HepG2 (cell line): ENCODE measurements around the gene TRPC4AP. TPM values are rescaled to one million over a fixed set of nuclear protein-coding genes. Genes with fewer than 3 reads are reported as not detected.

Experiments
- ATAC-seq: fragments of 200-7000 bp; cut with Tn5 transposase; 3 replicates; pipeline ENCODE4 v1.9.1; 2020; ENCODE audit warnings: mild to moderate bottlenecking, moderate library complexity
- BruUV-seq: library from RNA; stranded (reverse); fragments of 400-500 nt; replicated peaks from 2 replicates; lab custom pipeline; 2021; lab: Mats Ljungman, UMichigan
- CTCF ChIA-PET: fragments of 300-600 bp; formaldehyde crosslinking; extraction: SDS; loops from one replicate; lab custom pipeline; 2021; ENCODE audit warnings: low total read pairs, inconsistent platforms, low intra/inter-chr PET ratio; lab: Yijun Ruan, JAX
- POLR2A ChIA-PET: fragments of 350-600 bp; sonication (Branson Sonifier 250); formaldehyde crosslinking; loops from one replicate; lab custom pipeline; 2020; ENCODE audit warnings: antibody characterized with exemption, inconsistent platforms; lab: Yijun Ruan, JAX
- DNase-seq: peaks from one replicate; pipeline ENCODE4 v3.0.0-alpha.2; 2015; ENCODE audit warnings: low spot score
- FAIRE-seq: peaks from 3 replicates; lab custom pipeline; 2011; peaks lifted over from hg19 to GRCh38; lab: Jason Lieb, UNC
- H2AFZ ChIP-seq: one replicate; pipeline ENCODE4 v1.6.1; 2011; ENCODE audit warnings: low read length, inconsistent platforms
- H3K27ac ChIP-seq: fragments of 300-600 bp; 3 replicates; pipeline ENCODE4 v1.8.0; 2011; ENCODE audit warnings: mixed run types, mild to moderate bottlenecking, mixed read lengths, low read length, inconsistent platforms; ENCODE audit not compliant: insufficient read depth; ENCODE audit errors: extremely low read length
- H3K27me3 ChIP-seq, 2 experiments: fragments of 200-600 bp in 1 of 2; 2 replicates in 1 of 2; 3 replicates in 1 of 2; pipeline versions ENCODE4 v1.6.0 to v1.8.0; 2011; ENCODE audit warnings: low read length in 2 of 2, mild to moderate bottlenecking in 2 of 2, moderate library complexity in 2 of 2, inconsistent platforms in 1 of 2; ENCODE audit not compliant: insufficient read depth in 2 of 2, control insufficient read depth in 1 of 2
- H3K36me3 ChIP-seq, 2 experiments: fragments of 200-600 bp in 1 of 2; replicated peaks in 1 of 2; 2 replicates in 1 of 2; 3 replicates in 1 of 2; pipeline versions ENCODE4 v1.5.1 to v1.8.0; 2011; ENCODE audit warnings: low read length in 2 of 2, inconsistent platforms in 1 of 2; ENCODE audit not compliant: insufficient read depth in 2 of 2, control insufficient read depth in 1 of 2
- H3K4me1 ChIP-seq: 2 replicates; pipeline ENCODE4 v1.5.1; 2012; ENCODE audit warnings: low read length, inconsistent platforms; ENCODE audit not compliant: insufficient read depth
- H3K4me2 ChIP-seq: 2 replicates; pipeline ENCODE4 v1.6.0; 2011; ENCODE audit warnings: low read depth, low read length, inconsistent platforms
- H3K4me3 ChIP-seq, 3 experiments: fragments of 200-600 bp in 1 of 3; sonication (generic), shearing (Covaris generic) in 1 of 3; replicated peaks in 1 of 3; 2 replicates each; pipeline ENCODE4 v1.5.1; 2011 to 2016; ENCODE audit warnings: low read length in 3 of 3, inconsistent platforms in 2 of 3, low read depth in 2 of 3, mild to moderate bottlenecking in 2 of 3, control low read depth in 1 of 3, mixed read lengths in 1 of 3; ENCODE audit not compliant: insufficient read depth in 1 of 3
- H3K79me2 ChIP-seq: one replicate; pipeline ENCODE4 v1.6.1; 2011; ENCODE audit warnings: low read length, inconsistent platforms; ENCODE audit not compliant: insufficient read depth
- H3K9ac ChIP-seq: 2 replicates; pipeline ENCODE4 v1.6.0; 2011; ENCODE audit warnings: mild to moderate bottlenecking, low read depth, low read length, inconsistent platforms; ENCODE audit not compliant: insufficient read depth
- H3K9me3 ChIP-seq: 2 replicates; pipeline ENCODE4 v1.5.1; 2012; ENCODE audit warnings: mild to moderate bottlenecking, low read length
- H4K20me1 ChIP-seq: 2 replicates; pipeline ENCODE4 v1.6.0; 2011; ENCODE audit warnings: inconsistent platforms, mild to moderate bottlenecking, low read length, moderate library complexity; ENCODE audit not compliant: insufficient read depth
- AHDC1 ChIP-seq: sonication (generic); formaldehyde crosslinking; IDR thresholded peaks from 2 replicates; pipeline ENCODE4 v1.5.1; 2020; ENCODE audit warnings: mild to moderate bottlenecking, missing genetic modification reagents, borderline replicate concordance
- ATF5 ChIP-seq: sonication (generic); formaldehyde crosslinking; IDR thresholded peaks from 2 replicates; pipeline ENCODE4 v1.4.0; 2020; ENCODE audit warnings: mild to moderate bottlenecking, low read depth, missing genetic modification reagents
- ATM ChIP-seq: fragments of 450-650 bp; IDR thresholded peaks from 2 replicates; pipeline ENCODE4 v1.7.1; 2017; ENCODE audit warnings: mild to moderate bottlenecking, borderline replicate concordance
- FOSL2 ChIP-seq: sonication (generic); formaldehyde crosslinking; IDR thresholded peaks from 2 replicates; pipeline ENCODE4 v1.4.0; 2020; ENCODE audit warnings: missing genetic modification reagents
- NFE2 ChIP-seq: sonication (generic); formaldehyde crosslinking; IDR thresholded peaks from 2 replicates; pipeline ENCODE4 v1.4.0; 2020; ENCODE audit warnings: missing genetic modification reagents
- PAWR ChIP-seq: sonication (generic); formaldehyde crosslinking; IDR thresholded peaks from 2 replicates; pipeline ENCODE4 v1.4.0; 2020; ENCODE audit warnings: missing genetic modification reagents, mild to moderate bottlenecking, borderline replicate concordance
- PHF5A ChIP-seq: IDR thresholded peaks from one replicate; pipeline ENCODE4 v1.6.1; 2018; ENCODE audit warnings: low read depth, missing genetic modification reagents; ENCODE audit not compliant: unreplicated experiment
- SKIL ChIP-seq: sonication (generic); formaldehyde crosslinking; IDR thresholded peaks from 2 replicates; pipeline ENCODE4 v1.8.0; 2022; ENCODE audit warnings: missing genetic modification reagents, mild to moderate bottlenecking, moderate library complexity, borderline replicate concordance
- ZC3H4 ChIP-seq: sonication (generic); formaldehyde crosslinking; IDR thresholded peaks from 2 replicates; pipeline ENCODE4 v1.4.0; 2020; ENCODE audit warnings: missing genetic modification reagents, borderline replicate concordance
- ZNF337 ChIP-seq: sonication (generic); formaldehyde crosslinking; IDR thresholded peaks from 2 replicates; pipeline ENCODE4 v1.5.1; 2020; ENCODE audit warnings: missing genetic modification reagents, low read depth, mild to moderate bottlenecking, borderline replicate concordance
- ZNF510 ChIP-seq: sonication (generic); formaldehyde crosslinking; IDR thresholded peaks from 2 replicates; pipeline ENCODE4 v1.4.0; 2020; ENCODE audit warnings: low read depth, mild to moderate bottlenecking, missing genetic modification reagents
- ZNF569 ChIP-seq: sonication (generic); formaldehyde crosslinking; IDR thresholded peaks from 2 replicates; pipeline ENCODE4 v1.5.0; 2020; ENCODE audit warnings: mild to moderate bottlenecking, missing genetic modification reagents, moderate library complexity, borderline replicate concordance
- ZNF781 ChIP-seq: sonication (generic); formaldehyde crosslinking; IDR thresholded peaks from 2 replicates; pipeline ENCODE4 v1.5.1; 2020; ENCODE audit warnings: borderline replicate concordance, mild to moderate bottlenecking, missing genetic modification reagents; ENCODE audit errors: not compliant biosample characterization
- WGBS: methylation state at CpG from one replicate; pipeline ENCODE4 v1.1.6; 2017; ENCODE audit warnings: low lambda C conversion rate; 5-methylcytosine and 5-hydroxymethylcytosine counted together
- in situ Hi-C: cut with HindIII; loops from 2 replicates; pipeline ENCODE4 v1.10.0; 2017; ENCODE audit warnings: low pct_unique_long_range_greater_than_20kb; ENCODE audit not compliant: extremely low pct_ligation_motif_present
- intact Hi-C: fragments of 100-400 bp; cut with micrococcal nuclease; formaldehyde crosslinking; loops from one replicate; pipeline ENCODE4 v1.10.0; 2022; ENCODE audit not compliant: unreplicated experiment
- polyA plus RNA-seq, 8 experiments: library from polyadenylated mRNA; depleted of rRNA in 3 of 8; stranded (reverse) in 7 of 8; unstranded in 1 of 8; fragments of >200 nt; fragmentation: Illumina TruSeq in 4 of 8; extraction: Trizol in 4 of 8; gene quantifications; 2 replicates each; pipeline versions ENCODE4 v1.2.1 to v1.2.3, GENCODE V29; 2011 to 2016; ENCODE audit warnings: low read depth in 4 of 8, missing spikeins in 1 of 8, mixed read lengths in 1 of 8; ENCODE audit not compliant: insufficient read depth in 1 of 8
- total RNA-seq, 5 experiments: library from RNA; depleted of rRNA; stranded (reverse); fragments of >200 nt; fragmentation: Illumina TruSeq; extraction: Trizol; gene quantifications; 2 replicates each; pipeline ENCODE4 v1.2.3, GENCODE V29; 2016; ENCODE audit warnings: low read depth in 1 of 5

Gene TRPC4AP
- total and polyA plus RNA-seq, 2 of the 13 experiments (the other 11 are each of a cell fraction or from before 2014, with no cell fraction given) = 136 to 137 TPM

- no peak for DNase-seq
- Histone ChIP-seq H3K27ac (peak overlapping the region; percentile 82), H3K79me2 (peaks cover 40% of the 10 kb centered on the region), H3K4me1 (peaks cover 55% of the 10 kb centered on the region), H3K4me3 (peak overlapping the region; percentile 82 to 99 (median 82); a peak in 5 of 6 replicates), H3K4me2 (peak overlapping the region; percentile 87), H3K36me3 (no peaks in the 10 kb centered on the region; a peak in 1 of 5 replicates), H3K9ac (peak overlapping the region; percentile 99), H3K9me3 (no peaks in the 10 kb centered on the region), H2AFZ (peak overlapping the region; percentile 89), H3K27me3 (peaks cover 0 to 4% of the 10 kb centered on the region in 2 experiments; a peak in 1 of 5 replicates), H4K20me1 (peaks cover 20% of the 10 kb centered on the region; the same call in 1 of the 2 replicates)
- intact Hi-C loops = loop anchor here (2.0 to 10.0 kb wide), 2 partner anchors 217 to 351 kb away; partner anchors contain the start of gene ACSS2
- POLR2A ChIA-PET = interaction anchor here (0.8 to 3.4 kb wide), 6 partner anchors 54 to 220 kb away, joined by 3 to 17 read pairs (median 8); partner anchors contain the start of genes EDEM2, EIF6, GSS and MYH7B
- no peak for FAIRE-seq
- TSS peak; percentile 95 for BruUV-seq
- ATAC-seq = no peak
- in situ Hi-C loops = loop anchor here (5.0 kb wide), 1 partner anchor 221 kb away; the partner anchor contains the start of gene GGT7
- CTCF ChIA-PET = interaction anchor here (1.9 to 5.5 kb wide), 2 partner anchors 115 to 220 kb away, joined by 7 to 58 read pairs; no protein-coding TSS in a partner anchor
- WGBS = 45% methylated on average over 8 of the region's 8 CpGs
- peak; percentile 23; the same call in 1 of the 2 replicates for TF ChIP-seq FOSL2
- 0 out of 2 replicates have a peak, but pooled peaks have one; percentile 1 for TF ChIP-seq NFE2
- no peak for TF ChIP-seq ZNF337 (CRISPR knock-in tag)
- TF ChIP-seq PHF5A (CRISPR knock-in tag) = peak; percentile 10
- 0 out of 2 replicates have a peak, but pooled peaks have one; percentile 30 for TF ChIP-seq ZNF510
- 0 out of 2 replicates have a peak, but pooled peaks have one; percentile 17 for TF ChIP-seq PAWR (CRISPR knock-in tag)
- peak; percentile 41; the same call in 1 of the 2 replicates for TF ChIP-seq ATF5 (CRISPR knock-in tag)
- peak; percentile 38; the same call in 1 of the 2 replicates for TF ChIP-seq SKIL (CRISPR knock-in tag)
- TF ChIP-seq ATM = 0 out of 2 replicates have a peak, but pooled peaks have one; percentile 10
- peak; percentile 19 for TF ChIP-seq ZNF781
- 0 out of 2 replicates have a peak, but pooled peaks have one; percentile 12 for TF ChIP-seq ZC3H4 (CRISPR knock-in tag)
- 0 out of 2 replicates have a peak, but pooled peaks have one; percentile 7 for TF ChIP-seq ZNF569 (CRISPR knock-in tag)
- TF ChIP-seq AHDC1 (CRISPR knock-in tag) = peak; percentile 8
Measured at GRCh38 chr20:35093267-35093884, 769 bp upstream of the TRPC4AP start.
